GM19328 (cell line): ENCODE measurements around the gene TIGD2.

Experiments used
- ATAC-seq: cut with Tn5 transposase; IDR thresholded peaks from one replicate; pipeline ENCODE4 v1.9.1; 2021; ENCODE audit warnings: mild to moderate bottlenecking, moderate library complexity; ENCODE audit not compliant: unreplicated experiment

TIGD2 gene

GRCh38 chr4:89161841-89162240, 50.5 kb downstream of the TIGD2 start:
- no peak for ATAC-seq

GRCh38 chr4:89162496-89162895, 51.2 kb downstream of the TIGD2 start:
- no peak for ATAC-seq

- ATAC-seq: no peak
Measured at GRCh38 chr4:89162987-89163386, 51.7 kb downstream of the TIGD2 start.

- ATAC-seq: no peak
Measured at GRCh38 chr4:89164400-89164799, 53.1 kb downstream of the TIGD2 start.
